ENCODE results near the gene ARSJ. TPM values are rescaled to one million over a fixed set of nuclear protein-coding genes. Genes with fewer than 3 reads are reported as not detected.

Gene ARSJ
- total and polyA plus RNA-seq, 2 of the 8 experiments (the other 6 are each of a cell fraction or from before 2014, with no cell fraction given): 1.4 to 6.3 TPM

DNA sequence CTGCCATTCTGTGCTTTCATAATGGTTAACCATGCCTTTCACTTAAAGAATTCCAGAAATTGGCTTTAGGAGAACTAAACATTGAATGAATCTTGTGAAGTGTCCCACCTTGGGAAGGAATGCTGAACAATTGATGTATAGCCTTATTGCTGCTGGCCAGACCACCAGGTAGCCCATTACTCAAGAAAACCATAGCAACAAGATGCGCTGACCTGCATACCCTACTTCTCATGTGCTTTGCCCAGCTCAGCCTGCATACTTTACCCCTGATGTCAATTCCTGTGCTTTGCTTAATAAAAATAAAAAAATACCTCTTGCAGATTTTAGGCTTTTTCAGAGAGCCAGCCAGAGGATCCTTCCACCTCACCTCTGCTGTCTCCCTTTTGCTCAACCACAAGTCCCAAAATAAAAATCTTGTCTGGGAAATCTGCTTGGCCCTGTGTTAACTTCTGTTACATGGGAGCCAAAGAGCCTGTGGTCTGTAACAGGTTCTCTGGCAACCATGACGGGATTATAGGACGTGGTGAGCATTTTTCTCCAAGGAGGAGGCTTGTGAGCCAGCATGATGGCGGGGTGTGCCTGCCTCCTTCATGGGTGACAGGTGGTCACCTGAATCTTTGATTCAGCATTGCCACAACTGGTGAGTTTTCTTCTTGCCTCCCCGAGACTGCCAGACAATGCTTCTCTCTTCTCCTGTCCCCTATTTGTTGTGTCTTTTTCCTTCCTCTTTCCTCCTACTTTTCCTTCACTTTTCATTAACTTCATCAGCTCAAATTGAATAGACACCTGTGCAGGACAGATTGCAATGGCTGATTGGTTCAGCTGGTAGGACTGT lies 106.8 kb downstream of the ARSJ start:
- WGBS, 2 experiments (ENCODE audit: extremely low coverage in 1 of 2, insufficient coverage in 1 of 2, insufficient read length in 1 of 2, insufficient replicate concordance in 2 of 2, low coverage in 1 of 2, low lambda C conversion rate in 2 of 2, missing lambda C conversion rate in 1 of 2): 85% methylated on average over 5 of the region's 5 CpGs; no CpG with 5 or more reads in 1 of the 2 experiments
- no peak overlapping the region for H3K23ac ChIP-seq (ENCODE audit: insufficient read length)
- TF ChIP-seq MAFK (IDR thresholded peaks at IDR 0.05; ENCODE audit: low read depth, low read length): no peak
- no peak for TF ChIP-seq CEBPB (IDR thresholded peaks at IDR 0.05; ENCODE audit: low read depth, low read length)
- TF ChIP-seq SUZ12 (IDR thresholded peaks at IDR 0.05; ENCODE audit: low read length): no peak
- no peak for TF ChIP-seq JUN (IDR thresholded peaks at IDR 0.05; ENCODE audit: low read depth, low read length)
- no peak for TF ChIP-seq RXRA (IDR thresholded peaks at IDR 0.05; ENCODE audit: insufficient read depth, low read depth, low read length)
- TF ChIP-seq BCL11A (IDR thresholded peaks at IDR 0.05; ENCODE audit: low read depth in 2 of 2, low read length in 2 of 2): no peak
- no peak for TF ChIP-seq SIRT6 (IDR thresholded peaks at IDR 0.05; ENCODE audit: low read length)
- TF ChIP-seq TEAD4 (IDR thresholded peaks at IDR 0.05; ENCODE audit: low read depth, low read length): no peak
- TF ChIP-seq TBP (IDR thresholded peaks at IDR 0.05; ENCODE audit: low read depth, low read length): no peak
- no peak for TF ChIP-seq SIX5 (IDR thresholded peaks at IDR 0.05; ENCODE audit: low read depth, low read length)
- no peak for TF ChIP-seq FOSL1 (IDR thresholded peaks at IDR 0.05; ENCODE audit: insufficient read depth, low read depth, low read length)
- no peak for TF ChIP-seq CREB1 (IDR thresholded peaks at IDR 0.05)
- TF ChIP-seq POLR2A (IDR thresholded peaks at IDR 0.05; ENCODE audit: control extremely low read depth in 1 of 2, low read depth in 2 of 2, low read length in 2 of 2): no peak
- TF ChIP-seq TAF1 (IDR thresholded peaks at IDR 0.05; ENCODE audit: low read depth, low read length): no peak

More for the DNA sequence above, 106.8 kb downstream of the ARSJ start:
- Histone ChIP-seq H2BK20ac (ENCODE audit: low read length) (peak overlapping the region; percentile 77; the same call in 1 of the 2 replicates), H3K4me1 (replicated peaks in 1 of 4; ENCODE audit: control insufficient read depth in 3 of 4, insufficient read depth in 4 of 4, low read length in 3 of 4) (peaks cover 0 to 10% (median 6%) of the 10 kb centered on the region in 4 experiments; a peak in 6 of 7 replicates), H3K9me3 (ENCODE audit: insufficient read depth in 2 of 2, low read depth in 1 of 2, low read length in 1 of 2) (no peaks in the 10 kb centered on the region), H2BK5ac (ENCODE audit: low read depth, low read length) (0 out of 2 replicates have a peak overlapping the region, but pooled peaks have one; percentile 19), H3K9ac (replicated peaks in 1 of 4; ENCODE audit: extremely low read depth in 1 of 4, low read depth in 3 of 4, low read length in 3 of 4) (no peak overlapping the region), H3K4ac (replicated peaks; ENCODE audit: insufficient read length, low read depth, low read length) (no peak overlapping the region), H3K27me3 (replicated peaks in 1 of 4; ENCODE audit: control insufficient read depth in 3 of 4, extremely low read depth in 1 of 4, insufficient read depth in 3 of 4, low read length in 3 of 4) (no peaks in the 10 kb centered on the region), H2BK15ac (ENCODE audit: low read length) (no peak overlapping the region), H3K23me2 (ENCODE audit: low read depth, low read length) (no peaks in the 10 kb centered on the region), H2BK12ac (ENCODE audit: low read depth, low read length) (peak overlapping the region; percentile 69; the same call in 1 of the 2 replicates), H4K5ac (ENCODE audit: insufficient read length, low read depth, low read length) (no peak overlapping the region), H4K20me1 (replicated peaks in 1 of 2; ENCODE audit: control insufficient read depth in 1 of 2, insufficient read depth in 2 of 2, low read length in 2 of 2) (no peaks in the 10 kb centered on the region), H3K4me3 (ENCODE audit: extremely low read depth in 1 of 4, insufficient read depth in 2 of 4, low read depth in 3 of 4, low read length in 4 of 4) (no peak overlapping the region), H2BK120ac (replicated peaks; ENCODE audit: low read depth, low read length) (no peak overlapping the region), H3K56ac (replicated peaks; ENCODE audit: insufficient read length, low read depth, low read length) (no peak overlapping the region), H3K4me2 (ENCODE audit: insufficient read depth in 1 of 2, low read depth in 2 of 2, low read length in 2 of 2) (no peak overlapping the region), H2AFZ (ENCODE audit: low read length) (no peak overlapping the region), H3K36me3 (ENCODE audit: control insufficient read depth in 2 of 4, insufficient read depth in 4 of 4, low read length in 3 of 4) (no peaks in the 10 kb centered on the region), H3K18ac (ENCODE audit: extremely low read depth, low read length) (peak overlapping the region; percentile 88), H4K91ac (replicated peaks; ENCODE audit: insufficient read length, low read length) (peak overlapping the region; percentile 69), H2AK5ac (ENCODE audit: low read depth, low read length) (no peak overlapping the region; the same call in 1 of the 2 replicates), H3K79me1 (ENCODE audit: low read depth, low read length) (no peaks in the 10 kb centered on the region), H3K79me2 (ENCODE audit: control insufficient read depth in 1 of 2, insufficient read depth in 2 of 2, low read length in 2 of 2) (no peaks in the 10 kb centered on the region), H3K27ac (ENCODE audit: low read depth, low read length) (no peak overlapping the region), H4K8ac (ENCODE audit: extremely low read depth, insufficient read depth, low read length) (no peak overlapping the region), H3K14ac (ENCODE audit: insufficient read length) (no peak overlapping the region)
- POLR2A ChIA-PET (ENCODE audit: partially characterized antibody): no interaction called here
- no peak for DNase-seq (ENCODE audit: low read depth in 1 of 2, low spot score in 2 of 2)
- no peak for FAIRE-seq
- CTCF ChIA-PET (ENCODE audit: partially characterized antibody): interaction anchor here (0.6 to 2.1 kb wide), 4 partner anchors 31 to 512 kb away, joined by 3 to 4 read pairs (median 3); no protein-coding TSS in a partner anchor

Data from H1 (cell line).